ENCODE data around the gene URB1. TPM values are rescaled to one million over a fixed set of nuclear protein-coding genes. Genes with fewer than 3 reads are reported as not detected.

The URB1 gene
- total and polyA plus RNA-seq, 2 experiments from 2014 or later = 3.4 to 10.1 TPM

- DNase-seq (ENCODE audit: low spot score) = no peak
- H3K9me2 ChIP-seq (replicated peaks; ENCODE audit: insufficient read depth) = no peaks in the 10 kb centered on the region
- TF ChIP-seq CTCF (IDR thresholded peaks at IDR 0.05; ENCODE audit: poor library complexity) = no peak
- TF ChIP-seq EZH2phosphoT487 (IDR thresholded peaks at IDR 0.05; ENCODE audit: low read depth, severe bottlenecking, unreplicated experiment) = no peak
- H3K4me3 ChIP-seq = no peak overlapping the region
- H3K79me2 ChIP-seq = no peaks in the 10 kb centered on the region
- no peak overlapping the region for H3K4me2 ChIP-seq
- 78% methylated on average over 4 of the region's 4 CpGs for WGBS (ENCODE audit: low lambda C conversion rate, missing lambda C conversion rate)
- H3K36me3 ChIP-seq (replicated peaks; ENCODE audit: insufficient read depth, low read depth) = no peaks in the 10 kb centered on the region
- peaks cover 13% of the 10 kb centered on the region for H3K4me1 ChIP-seq (ENCODE audit: insufficient read depth)
- H3K27ac ChIP-seq = no peak overlapping the region
- no peaks in the 10 kb centered on the region for H4K20me1 ChIP-seq (ENCODE audit: insufficient read depth, poor library complexity, severe bottlenecking)
- H2AFZ ChIP-seq = no peak overlapping the region
- peaks cover 63% of the 10 kb centered on the region for H3K27me3 ChIP-seq
- no peaks in the 10 kb centered on the region for H3K9me3 ChIP-seq (ENCODE audit: low read depth)
These were observed 17.5 kb upstream of the URB1 start for GRCh38 chr21:32410291-32410690.

GRCh38 chr21:32406405-32406804, 13.6 kb upstream of the URB1 start:
- 72% methylated on average over 6 of the region's 6 CpGs for WGBS (ENCODE audit: low lambda C conversion rate, missing lambda C conversion rate)
- Histone ChIP-seq H3K9me2 (replicated peaks; ENCODE audit: insufficient read depth) (no peaks in the 10 kb centered on the region), H3K36me3 (replicated peaks; ENCODE audit: insufficient read depth, low read depth) (no peaks in the 10 kb centered on the region), H3K4me2 (no peak overlapping the region), H3K27me3 (peaks cover 27% of the 10 kb centered on the region), H3K27ac (no peak overlapping the region), H3K9me3 (ENCODE audit: low read depth) (no peaks in the 10 kb centered on the region), H4K20me1 (ENCODE audit: insufficient read depth, poor library complexity, severe bottlenecking) (no peaks in the 10 kb centered on the region), H3K79me2 (no peaks in the 10 kb centered on the region), H2AFZ (no peak overlapping the region), H3K4me3 (no peak overlapping the region), H3K4me1 (ENCODE audit: insufficient read depth) (peaks cover 3% of the 10 kb centered on the region)
- no peak for DNase-seq (ENCODE audit: low spot score)
- no peak for TF ChIP-seq CTCF (IDR thresholded peaks at IDR 0.05; ENCODE audit: poor library complexity)
- no peak for TF ChIP-seq EZH2phosphoT487 (IDR thresholded peaks at IDR 0.05; ENCODE audit: low read depth, severe bottlenecking, unreplicated experiment)
- no peak for TF ChIP-seq EZH2 (IDR thresholded peaks at IDR 0.05; ENCODE audit: borderline replicate concordance)

- H3K4me2 ChIP-seq = no peak overlapping the region
- H3K9me3 ChIP-seq (ENCODE audit: low read depth) = no peaks in the 10 kb centered on the region
- H4K20me1 ChIP-seq (ENCODE audit: insufficient read depth, poor library complexity, severe bottlenecking) = no peaks in the 10 kb centered on the region
- peak; percentile 72 for TF ChIP-seq CTCF (IDR thresholded peaks at IDR 0.05; ENCODE audit: poor library complexity)
- TF ChIP-seq EZH2 (IDR thresholded peaks at IDR 0.05; ENCODE audit: borderline replicate concordance) = no peak
- no peak for TF ChIP-seq EZH2phosphoT487 (IDR thresholded peaks at IDR 0.05; ENCODE audit: low read depth, severe bottlenecking, unreplicated experiment)
- H3K27ac ChIP-seq = no peak overlapping the region
- no peaks in the 10 kb centered on the region for H3K4me1 ChIP-seq (ENCODE audit: insufficient read depth)
- peak; percentile 83 for DNase-seq (ENCODE audit: low spot score)
- no peaks in the 10 kb centered on the region for H3K79me2 ChIP-seq
- H3K9me2 ChIP-seq (replicated peaks; ENCODE audit: insufficient read depth) = no peaks in the 10 kb centered on the region
- WGBS (ENCODE audit: low lambda C conversion rate, missing lambda C conversion rate) = 25% methylated on average over 5 of the region's 5 CpGs
- H3K4me3 ChIP-seq = no peak overlapping the region
- no peaks in the 10 kb centered on the region for H3K36me3 ChIP-seq (replicated peaks; ENCODE audit: insufficient read depth, low read depth)
- no peak overlapping the region for H2AFZ ChIP-seq
- peaks cover 18% of the 10 kb centered on the region for H3K27me3 ChIP-seq
These were observed 10.5 kb upstream of the URB1 start for GRCh38 chr21:32403201-32403777.

- no peak for TF ChIP-seq EZH2phosphoT487 (IDR thresholded peaks at IDR 0.05; ENCODE audit: low read depth, severe bottlenecking, unreplicated experiment)
- no peak for TF ChIP-seq EZH2 (IDR thresholded peaks at IDR 0.05; ENCODE audit: borderline replicate concordance)
- TF ChIP-seq CTCF (IDR thresholded peaks at IDR 0.05; ENCODE audit: poor library complexity) = no peak
- Histone ChIP-seq H3K79me2 (peaks cover 30% of the 10 kb centered on the region), H3K9me3 (ENCODE audit: low read depth) (peaks cover 4% of the 10 kb centered on the region), H3K27ac (no peak overlapping the region), H3K4me3 (no peak overlapping the region), H4K20me1 (ENCODE audit: insufficient read depth, poor library complexity, severe bottlenecking) (peaks cover 6% of the 10 kb centered on the region), H3K4me2 (no peak overlapping the region), H3K27me3 (peaks cover 4% of the 10 kb centered on the region), H3K4me1 (ENCODE audit: insufficient read depth) (peaks cover 7% of the 10 kb centered on the region), H3K36me3 (replicated peaks; ENCODE audit: insufficient read depth, low read depth) (no peaks in the 10 kb centered on the region), H3K9me2 (replicated peaks; ENCODE audit: insufficient read depth) (no peaks in the 10 kb centered on the region), H2AFZ (peak overlapping the region; percentile 91)
- WGBS (ENCODE audit: low lambda C conversion rate, missing lambda C conversion rate) = 98% methylated on average over 9 of the region's 9 CpGs
- DNase-seq (ENCODE audit: low spot score) = no peak
These were observed 827 bp upstream of the URB1 start for GRCh38 chr21:32393677-32394001.

Data from hepatocyte (in vitro differentiated cells).